Measurements from ENCODE around the gene NPAS3.

Gene NPAS3

GRCh38 chr14:33812601-33813000 lies 873.9 kb downstream of the NPAS3 start:
- TF ChIP-seq, protein P1, sequence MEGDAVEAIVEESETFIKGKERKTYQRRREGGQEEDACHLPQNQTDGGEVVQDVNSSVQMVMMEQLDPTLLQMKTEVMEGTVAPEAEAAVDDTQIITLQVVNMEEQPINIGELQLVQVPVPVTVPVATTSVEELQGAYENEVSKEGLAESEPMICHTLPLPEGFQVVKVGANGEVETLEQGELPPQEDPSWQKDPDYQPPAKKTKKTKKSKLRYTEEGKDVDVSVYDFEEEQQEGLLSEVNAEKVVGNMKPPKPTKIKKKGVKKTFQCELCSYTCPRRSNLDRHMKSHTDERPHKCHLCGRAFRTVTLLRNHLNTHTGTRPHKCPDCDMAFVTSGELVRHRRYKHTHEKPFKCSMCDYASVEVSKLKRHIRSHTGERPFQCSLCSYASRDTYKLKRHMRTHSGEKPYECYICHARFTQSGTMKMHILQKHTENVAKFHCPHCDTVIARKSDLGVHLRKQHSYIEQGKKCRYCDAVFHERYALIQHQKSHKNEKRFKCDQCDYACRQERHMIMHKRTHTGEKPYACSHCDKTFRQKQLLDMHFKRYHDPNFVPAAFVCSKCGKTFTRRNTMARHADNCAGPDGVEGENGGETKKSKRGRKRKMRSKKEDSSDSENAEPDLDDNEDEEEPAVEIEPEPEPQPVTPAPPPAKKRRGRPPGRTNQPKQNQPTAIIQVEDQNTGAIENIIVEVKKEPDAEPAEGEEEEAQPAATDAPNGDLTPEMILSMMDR (IDR thresholded peaks at IDR 0.05; ENCODE audit: control insufficient read depth, insufficient read depth, low read depth, low read length, missing control alignments): no peak
- no peak for DNase-seq (ENCODE audit: low read depth)
- H3K4me3 ChIP-seq (ENCODE audit: control insufficient read depth, low read depth, low read length): no peak overlapping the region

DNA sequence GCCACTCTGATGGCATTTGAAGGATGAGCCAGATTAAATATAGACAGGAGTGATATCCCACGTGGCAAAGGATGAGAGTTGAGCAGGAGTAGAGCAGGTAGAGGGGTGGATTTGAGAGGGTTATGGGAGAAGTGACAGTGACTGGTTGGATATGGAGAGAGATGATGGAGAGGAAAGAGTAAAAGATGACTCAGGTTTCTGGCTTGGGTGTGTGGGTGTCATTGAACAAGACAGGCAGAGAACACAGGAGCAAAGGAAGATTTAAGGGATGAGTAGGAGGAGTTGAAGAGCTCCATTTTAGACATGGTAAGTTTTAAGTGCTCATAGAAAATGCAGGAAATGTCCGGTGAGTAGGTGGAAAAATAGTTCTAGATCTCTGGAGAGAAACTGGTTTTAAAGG lies 875.3 kb downstream of the NPAS3 start:
- no peak for DNase-seq (ENCODE audit: low read depth)
- TF ChIP-seq, protein P1 (IDR thresholded peaks at IDR 0.05; ENCODE audit: control insufficient read depth, insufficient read depth, low read depth, low read length, missing control alignments): no peak
- no peak overlapping the region for H3K4me3 ChIP-seq (ENCODE audit: control insufficient read depth, low read depth, low read length)

GRCh38 chr14:33833706-33834465 lies 895.2 kb downstream of the NPAS3 start:
- TF ChIP-seq, protein P1 (IDR thresholded peaks at IDR 0.05; ENCODE audit: control insufficient read depth, insufficient read depth, low read depth, low read length, missing control alignments): no peak
- no peak overlapping the region for H3K4me3 ChIP-seq (ENCODE audit: control insufficient read depth, low read depth, low read length)
- no peak for DNase-seq (ENCODE audit: low read depth)

- DNase-seq (ENCODE audit: low read depth): no peak
- no peak overlapping the region for H3K4me3 ChIP-seq (ENCODE audit: control insufficient read depth, low read depth, low read length)
- TF ChIP-seq, protein P1 (IDR thresholded peaks at IDR 0.05; ENCODE audit: control insufficient read depth, insufficient read depth, low read depth, low read length, missing control alignments): no peak
These were observed 896.0 kb downstream of the NPAS3 start for GRCh38 chr14:33834466-33835260.

DNA sequence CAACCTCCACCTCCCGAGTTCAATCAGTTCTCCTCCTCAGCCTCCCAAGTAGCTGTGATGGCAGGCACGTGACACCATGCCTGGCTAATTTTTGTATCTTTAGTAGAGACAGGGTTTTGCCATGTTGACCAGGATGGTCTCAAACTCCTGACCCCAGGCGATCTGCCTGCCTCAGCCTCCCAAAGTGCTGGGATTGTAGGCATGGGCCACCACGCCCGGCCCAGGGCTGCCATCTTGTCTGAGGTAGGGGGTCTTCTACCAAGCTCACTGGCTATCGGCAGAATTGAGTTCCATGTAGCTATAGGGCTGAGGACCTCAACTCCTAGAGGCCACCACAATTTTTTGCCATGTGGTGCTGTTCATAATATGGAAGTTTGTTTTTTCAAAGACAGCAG lies 896.6 kb downstream of the NPAS3 start:
- DNase-seq (ENCODE audit: low read depth): no peak
- H3K4me3 ChIP-seq (ENCODE audit: control insufficient read depth, low read depth, low read length): no peak overlapping the region
- TF ChIP-seq, protein P1 (IDR thresholded peaks at IDR 0.05; ENCODE audit: control insufficient read depth, insufficient read depth, low read depth, low read length, missing control alignments): no peak

- TF ChIP-seq, protein P1 (IDR thresholded peaks at IDR 0.05; ENCODE audit: control insufficient read depth, insufficient read depth, low read depth, low read length, missing control alignments): no peak
- H3K4me3 ChIP-seq (ENCODE audit: control insufficient read depth, low read depth, low read length): no peak overlapping the region
- no peak for DNase-seq (ENCODE audit: low read depth)
These were observed 897.0 kb downstream of the NPAS3 start for GRCh38 chr14:33835677-33836076.

Data from AG09309 (cell line).